IMR-90 (cell line): Measurements from ENCODE around the gene RAB19. TPM values are rescaled to one million over a fixed set of nuclear protein-coding genes. Genes with fewer than 3 reads are reported as not detected.

Experiments
- ATAC-seq: fragments of 200-7000 bp; cut with Tn5 transposase; 2 replicates; pipeline ENCODE4 v1.9.1; 2020; ENCODE audit warnings: low read depth, mild to moderate bottlenecking, moderate library complexity
- BruUV-seq: library from RNA; stranded (reverse); fragments of 400-500 nt; replicated peaks from 2 replicates; lab custom pipeline; 2021; lab: Mats Ljungman, UMichigan
- CTCF ChIA-PET: fragments of 300-600 bp; formaldehyde crosslinking; extraction: SDS; loops from one replicate; lab custom pipeline; 2021; ENCODE audit warnings: antibody characterized with exemption; lab: Yijun Ruan, JAX
- POLR2A ChIA-PET: fragments of 300-600 bp; sonication (Branson Sonifier 250); formaldehyde crosslinking; loops from one replicate; lab custom pipeline; 2022; ENCODE audit warnings: antibody characterized with exemption; ENCODE audit not compliant: unreplicated experiment; lab: Charles Lee
- DNase-seq: peaks from one replicate; pipeline ENCODE4 v3.0.0; 2013
- H2AFZ ChIP-seq: replicated peaks from 2 replicates; pipeline ENCODE3; 2013; ENCODE audit warnings: low read length, mild to moderate bottlenecking; ENCODE audit not compliant: poor library complexity
- H2AK5ac ChIP-seq: 2 replicates; pipeline ENCODE4 v1.6.1; 2013; ENCODE audit warnings: low read depth, low read length, inconsistent platforms
- H2AK9ac ChIP-seq: replicated peaks from 2 replicates; pipeline ENCODE3; 2013; ENCODE audit warnings: mild to moderate bottlenecking, low read depth, low read length, moderate library complexity; ENCODE audit not compliant: poor library complexity
- H2BK120ac ChIP-seq: 2 replicates; pipeline ENCODE4 v1.6.1; 2013; ENCODE audit warnings: low read depth, low read length, inconsistent platforms
- H2BK15ac ChIP-seq: 3 replicates; pipeline ENCODE4 v1.6.1; 2013; ENCODE audit warnings: low read depth, low read length, inconsistent platforms
- H2BK20ac ChIP-seq: 2 replicates; pipeline ENCODE4 v1.6.1; 2013; ENCODE audit warnings: low read depth, mild to moderate bottlenecking, inconsistent platforms, low read length, moderate library complexity
- H2BK5ac ChIP-seq: 2 replicates; pipeline ENCODE4 v1.6.1; 2013; ENCODE audit warnings: mild to moderate bottlenecking, low read depth, low read length, inconsistent platforms; ENCODE audit not compliant: poor library complexity, severe bottlenecking
- H3K14ac ChIP-seq: replicated peaks from 2 replicates; pipeline ENCODE4 v1.6.1; 2013; ENCODE audit warnings: low read depth, low read length, inconsistent platforms
- H3K18ac ChIP-seq: 2 replicates; pipeline ENCODE4 v1.6.1; 2013; ENCODE audit warnings: low read depth, low read length, control low read depth
- H3K23ac ChIP-seq: 2 replicates; pipeline ENCODE4 v1.6.1; 2013; ENCODE audit warnings: low read depth, low read length, inconsistent platforms
- H3K27ac ChIP-seq: 2 replicates; pipeline ENCODE4 v1.5.1; 2013; ENCODE audit warnings: mild to moderate bottlenecking, control low read depth, low read length; ENCODE audit not compliant: insufficient read depth
- H3K27me3 ChIP-seq: 2 replicates; pipeline ENCODE4 v1.6.1; 2013; ENCODE audit warnings: low read length; ENCODE audit not compliant: control insufficient read depth, insufficient read depth
- H3K36me3 ChIP-seq: 2 replicates; pipeline ENCODE4 v1.6.1; 2013; ENCODE audit warnings: low read length, mixed read lengths; ENCODE audit not compliant: control insufficient read depth, insufficient read depth
- H3K4ac ChIP-seq: 2 replicates; pipeline ENCODE4 v1.6.1; 2013; ENCODE audit warnings: low read depth, low read length, inconsistent platforms
- H3K4me1 ChIP-seq: 2 replicates; pipeline ENCODE4 v1.6.1; 2013; ENCODE audit warnings: low read length, mixed read lengths; ENCODE audit not compliant: control insufficient read depth, insufficient read depth
- H3K4me2 ChIP-seq: 2 replicates; pipeline ENCODE4 v1.6.1; 2013; ENCODE audit warnings: low read depth, mild to moderate bottlenecking, control low read depth, low read length, moderate library complexity
- H3K4me3 ChIP-seq: 2 replicates; pipeline ENCODE4 v1.5.1; 2013; ENCODE audit warnings: low read depth, mild to moderate bottlenecking, control low read depth, low read length, moderate library complexity; ENCODE audit not compliant: insufficient read depth
- H3K56ac ChIP-seq: 2 replicates; pipeline ENCODE4 v1.6.1; 2013; ENCODE audit warnings: low read length, inconsistent platforms; ENCODE audit not compliant: insufficient read depth; ENCODE audit errors: extremely low read depth
- H3K79me1 ChIP-seq, 2 experiments: 2 replicates each; pipeline ENCODE4 v1.6.1; 2013; ENCODE audit warnings: low read length in 2 of 2, inconsistent platforms in 1 of 2, low read depth in 1 of 2
- H3K9ac ChIP-seq: 2 replicates; pipeline ENCODE4 v1.6.1; 2013; ENCODE audit warnings: low read depth, low read length, control low read depth
- H3K9me1 ChIP-seq: 2 replicates; pipeline ENCODE4 v1.6.1; 2013; ENCODE audit warnings: low read length, inconsistent platforms; ENCODE audit not compliant: insufficient read depth
- H3K9me3 ChIP-seq: 2 replicates; pipeline ENCODE4 v1.6.1; 2013; ENCODE audit warnings: low read length; ENCODE audit not compliant: control insufficient read depth, insufficient read depth
- H4K20me1 ChIP-seq: 2 replicates; pipeline ENCODE4 v1.6.1; 2013; ENCODE audit warnings: low read length, inconsistent platforms; ENCODE audit not compliant: insufficient read depth
- H4K5ac ChIP-seq: 2 replicates; pipeline ENCODE4 v1.6.1; 2013; ENCODE audit warnings: mild to moderate bottlenecking, low read depth, low read length, control low read depth
- H4K8ac ChIP-seq, 2 experiments: 2 replicates each; pipeline ENCODE4 v1.6.1; 2013; ENCODE audit warnings: low read depth in 2 of 2, low read length in 2 of 2, control low read depth in 1 of 2, inconsistent platforms in 1 of 2
- H4K91ac ChIP-seq: 2 replicates; pipeline ENCODE4 v1.6.1; 2013; ENCODE audit warnings: low read depth, low read length, inconsistent platforms; ENCODE audit not compliant: insufficient read depth
- BHLHE40 ChIP-seq: fragments of 150-350 bp; IDR thresholded peaks from 2 replicates; pipeline ENCODE4 v1.6.1; 2016; ENCODE audit warnings: mild to moderate bottlenecking, low read depth, low read length
- CEBPB ChIP-seq: IDR thresholded peaks from 2 replicates; pipeline ENCODE4 v1.6.1; 2012; ENCODE audit warnings: low read depth, low read length, improper control_type of control experiment
- CHD1 ChIP-seq: IDR thresholded peaks from 2 replicates; pipeline ENCODE4 v1.6.1; 2012; ENCODE audit warnings: low read depth, low read length, improper control_type of control experiment
- FOS ChIP-seq: fragments of 150-350 bp; IDR thresholded peaks from 2 replicates; pipeline ENCODE4 v1.6.1; 2016; ENCODE audit warnings: low read depth, low read length
- MAFK ChIP-seq: IDR thresholded peaks from 2 replicates; pipeline ENCODE4 v1.6.1; 2012; ENCODE audit warnings: low read depth, low read length, improper control_type of control experiment
- MAZ ChIP-seq: IDR thresholded peaks from 2 replicates; pipeline ENCODE4 v1.6.1; 2012; ENCODE audit warnings: low read depth, mild to moderate bottlenecking, low read length, improper control_type of control experiment, moderate library complexity, borderline replicate concordance
- NFE2L2 ChIP-seq: fragments of 150-350 bp; IDR thresholded peaks from 2 replicates; pipeline ENCODE4 v1.6.1; 2016; ENCODE audit warnings: low read depth, mild to moderate bottlenecking, low read length
- POLR2A ChIP-seq: IDR thresholded peaks from 2 replicates; pipeline ENCODE4 v1.6.1; 2012; ENCODE audit warnings: mild to moderate bottlenecking, low read depth, low read length
- RFX5 ChIP-seq: IDR thresholded peaks from 2 replicates; pipeline ENCODE4 v1.8.0; 2012; ENCODE audit warnings: low read depth, mild to moderate bottlenecking, low read length, moderate library complexity
- SMC3 ChIP-seq: fragments of 150-350 bp; IDR thresholded peaks from 2 replicates; pipeline ENCODE4 v1.6.1; 2016; ENCODE audit warnings: low read depth, mild to moderate bottlenecking, antibody characterized with exemption, low read length, moderate library complexity
- WGBS, 2 experiments: methylation state at CpG; one replicate each; pipeline versions ENCODE4 v1.1.5 to v1.1.7; 2013; ENCODE audit warnings: missing lambda C conversion rate in 2 of 2; ENCODE audit not compliant: insufficient read length in 1 of 2; ENCODE audit errors: extremely low coverage in 2 of 2; 5-methylcytosine and 5-hydroxymethylcytosine counted together
- dilution Hi-C: fragments of 300-500 bp; cut with HindIII; formaldehyde crosslinking; loops from one replicate; pipeline ENCODE4 v1.14.3; 2018; ENCODE audit warnings: low sequenced_read_pairs; ENCODE audit not compliant: unreplicated experiment
- in situ Hi-C: fragments of 300-500 bp; cut with MboI; formaldehyde crosslinking; loops from 3 replicates; pipeline ENCODE4 v1.14.3; 2019; ENCODE audit warnings: low sequenced_read_pairs, inconsistent platforms, mixed read lengths
- intact Hi-C: fragments of 100-400 bp; cut with micrococcal nuclease; formaldehyde crosslinking; loops from 2 replicates; pipeline ENCODE4 v1.10.0; 2022
- polyA plus RNA-seq, 3 experiments: library from polyadenylated mRNA; depleted of rRNA; stranded (reverse); fragments of >200 nt; gene quantifications; 2 replicates each; pipeline ENCODE4 v1.2.3, GENCODE V29; 2012; ENCODE audit warnings: low replicate concordance in 1 of 3
- total RNA-seq: library from RNA; depleted of rRNA; stranded (reverse); fragments of >200 nt; gene quantifications from 2 replicates; pipeline ENCODE4 v1.2.3, GENCODE V29; 2012
- TF ChIP-seq, protein P1 (sequence below): fragments of 150-350 bp; IDR thresholded peaks from 2 replicates; pipeline ENCODE4 v1.6.1; 2016; ENCODE audit warnings: low read depth, mild to moderate bottlenecking, low read length, moderate library complexity, borderline replicate concordance

RAB19 gene
- total and polyA plus RNA-seq, 2 of the 4 experiments (the other 2 are of a cell fraction): not detected

DNA sequence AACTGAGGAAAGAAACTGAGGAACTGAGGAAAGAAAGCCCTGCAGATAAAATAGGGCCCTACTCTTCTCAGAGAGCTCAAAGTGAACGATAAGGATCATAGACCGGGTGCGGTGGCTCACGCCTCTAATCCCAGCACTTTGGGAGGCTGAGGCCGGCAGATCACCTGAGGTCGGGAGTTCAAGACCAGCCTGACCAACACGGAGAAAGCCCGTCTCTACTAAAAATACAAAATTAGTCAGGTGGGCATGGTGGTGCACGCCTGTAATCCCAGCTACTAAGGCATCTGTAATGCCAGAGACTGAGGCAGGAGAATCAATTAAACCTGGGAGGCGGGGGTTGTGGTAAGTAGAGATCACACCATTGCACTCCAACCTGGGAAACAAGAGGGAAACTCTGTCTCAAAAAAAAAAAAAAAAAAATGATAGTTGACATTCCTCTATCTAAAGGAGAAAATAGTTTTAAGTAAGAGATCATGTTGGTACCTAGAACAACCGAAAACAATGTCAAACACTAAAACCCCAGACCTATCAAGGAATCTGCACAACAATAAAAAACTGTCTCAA lies 72.9 kb downstream of the RAB19 start:
- H4K20me1 ChIP-seq: peaks cover 44% of the 10 kb centered on the region
- H3K4me2 ChIP-seq: no peak overlapping the region; the same call in 1 of the 2 replicates
- H3K4ac ChIP-seq: no peak overlapping the region
- H4K91ac ChIP-seq: no peak overlapping the region
- dilution Hi-C loops: no loop called here
- H3K4me1 ChIP-seq: peaks cover 2% of the 10 kb centered on the region; the same call in 1 of the 2 replicates
- in situ Hi-C loops: loop anchor here (5.0 kb wide), 1 partner anchor 176 kb away; no protein-coding TSS in a partner anchor
- H3K9me1 ChIP-seq: 0 out of 2 replicates have a peak, but pooled peaks cover 5% of the 10 kb centered on the region
- peaks cover 4 to 26% of the 10 kb centered on the region in 2 experiments; a peak in 3 of 4 replicates for H3K79me1 ChIP-seq
- no peak overlapping the region for H2AFZ ChIP-seq
- no peak overlapping the region for H3K14ac ChIP-seq
- DNase-seq: no peak
- H2BK120ac ChIP-seq: no peak overlapping the region
- H4K8ac ChIP-seq: no peak overlapping the region
- ChIA-PET POLR2A (no interaction called here), CTCF (interaction anchor here (0.5 to 0.9 kb wide), 3 partner anchors 51 to 211 kb away, joined by 3 to 6 read pairs (median 4); no protein-coding TSS in a partner anchor)
- H2AK9ac ChIP-seq: no peak overlapping the region
- H3K18ac ChIP-seq: no peak overlapping the region
- no peaks in the 10 kb centered on the region for H3K27me3 ChIP-seq
- H2BK15ac ChIP-seq: no peak overlapping the region
- TF ChIP-seq MAZ: no peak
- TF ChIP-seq RFX5: no peak
- no peak for TF ChIP-seq MAFK
- TF ChIP-seq FOS: no peak
- TF ChIP-seq CEBPB: no peak
- TF ChIP-seq NFE2L2: no peak
- TF ChIP-seq BHLHE40: no peak
- no peak for TF ChIP-seq CHD1
- TF ChIP-seq SMC3: no peak
- TF ChIP-seq POLR2A: no peak
- TF ChIP-seq, protein P1, sequence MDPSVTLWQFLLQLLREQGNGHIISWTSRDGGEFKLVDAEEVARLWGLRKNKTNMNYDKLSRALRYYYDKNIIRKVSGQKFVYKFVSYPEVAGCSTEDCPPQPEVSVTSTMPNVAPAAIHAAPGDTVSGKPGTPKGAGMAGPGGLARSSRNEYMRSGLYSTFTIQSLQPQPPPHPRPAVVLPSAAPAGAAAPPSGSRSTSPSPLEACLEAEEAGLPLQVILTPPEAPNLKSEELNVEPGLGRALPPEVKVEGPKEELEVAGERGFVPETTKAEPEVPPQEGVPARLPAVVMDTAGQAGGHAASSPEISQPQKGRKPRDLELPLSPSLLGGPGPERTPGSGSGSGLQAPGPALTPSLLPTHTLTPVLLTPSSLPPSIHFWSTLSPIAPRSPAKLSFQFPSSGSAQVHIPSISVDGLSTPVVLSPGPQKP: no peak
- no peak overlapping the region for H3K56ac ChIP-seq
- no peaks in the 10 kb centered on the region for H3K36me3 ChIP-seq
- no TSS peak for BruUV-seq
- ATAC-seq: no peak
- no peaks in the 10 kb centered on the region for H3K9me3 ChIP-seq
- no peak overlapping the region for H3K23ac ChIP-seq
- intact Hi-C loops: no loop called here
- H2BK20ac ChIP-seq: no peak overlapping the region
- no peak overlapping the region for H2BK5ac ChIP-seq
- H2AK5ac ChIP-seq: no peak overlapping the region
- H3K27ac ChIP-seq: no peak overlapping the region
- no peak overlapping the region for H3K9ac ChIP-seq
- H3K4me3 ChIP-seq: no peak overlapping the region
- WGBS, 2 experiments: no CpG with 5 or more reads among the region's 11 CpGs
- no peak overlapping the region for H4K5ac ChIP-seq
